ENCODE measurements around the gene FBXO4. TPM values are rescaled to one million over a fixed set of nuclear protein-coding genes. Genes with fewer than 3 reads are reported as not detected.

Gene FBXO4
- total RNA-seq = 12.2 TPM

GRCh38 chr5:41924872-41925554 is at the start of gene FBXO4:
Gene FBXO4, plus strand, starts transcription at chr5:41925281. Its CDS starts 29 bp downstream, at chr5:41925310.
- intact Hi-C loops (cut with DNase I) = loop anchor here (10.0 kb wide), 1 partner anchor 70 kb away; no protein-coding TSS in a partner anchor
- ATAC-seq (peak; percentile 99), DNase-seq (ENCODE audit: low spot score) (peak; percentile 92)

- no peak for DNase-seq (ENCODE audit: low spot score)
- intact Hi-C loops (cut with DNase I) = no loop called here
- ATAC-seq = no peak
These were observed 48.4 kb upstream of the FBXO4 start for GRCh38 chr5:41876678-41877077.

DNA sequence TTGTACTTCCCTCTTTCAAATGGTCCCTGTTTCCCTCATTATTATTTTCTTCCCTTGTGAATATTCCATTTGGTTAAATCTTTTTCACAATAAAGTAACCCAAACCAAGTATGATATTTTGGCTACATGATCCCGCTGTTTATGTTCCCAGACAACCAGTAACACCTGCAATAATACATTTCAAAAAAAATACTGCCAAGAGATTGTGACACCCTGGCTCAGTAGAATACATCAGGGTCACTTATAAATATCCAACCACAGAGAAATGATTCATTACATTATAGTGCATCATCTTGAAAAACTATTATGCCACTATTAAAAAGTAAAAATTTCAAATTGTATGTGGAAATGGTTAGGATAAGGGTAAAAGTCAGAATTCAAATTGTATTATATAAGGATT is 47.7 kb upstream of the FBXO4 start:
- DNase-seq (ENCODE audit: low spot score) (no peak), ATAC-seq (no peak)
- intact Hi-C loops (cut with DNase I) = no loop called here

- intact Hi-C loops (cut with DNase I) = no loop called here
- DNase-seq (ENCODE audit: low spot score) = no peak
- no peak for ATAC-seq
These were observed 46.9 kb upstream of the FBXO4 start for GRCh38 chr5:41878173-41878572.

- DNase-seq (ENCODE audit: low spot score) = no peak
- intact Hi-C loops (cut with DNase I) = no loop called here
- no peak for ATAC-seq
These were observed 46.2 kb upstream of the FBXO4 start for GRCh38 chr5:41878643-41879478.

GRCh38 chr5:41882765-41883164 is 42.3 kb upstream of the FBXO4 start:
- intact Hi-C loops (cut with DNase I) = no loop called here
- DNase-seq (ENCODE audit: low spot score) (no peak), ATAC-seq (no peak)

DNA sequence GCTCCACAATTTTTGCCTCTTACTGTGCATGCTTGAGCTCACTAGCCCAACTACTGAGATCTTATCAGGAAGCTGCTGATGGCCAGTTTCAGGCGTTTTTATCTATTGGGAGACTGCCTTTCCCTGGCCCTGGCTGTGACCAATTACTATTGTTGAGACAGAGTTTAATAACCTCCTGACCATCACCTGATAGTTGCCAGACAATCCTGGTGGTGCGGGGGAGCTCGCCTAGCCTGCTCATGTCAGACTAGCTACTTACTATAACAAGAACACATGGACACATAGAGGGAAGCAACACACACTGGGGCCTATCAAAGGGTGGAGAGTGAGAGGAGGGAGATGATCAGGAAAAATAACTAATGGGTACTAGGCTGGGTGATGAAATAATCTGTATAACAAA is 41.8 kb upstream of the FBXO4 start:
- DNase-seq (ENCODE audit: low spot score) = no peak
- intact Hi-C loops (cut with DNase I) = no loop called here
- no peak for ATAC-seq

GRCh38 chr5:41883936-41884335 is 41.1 kb upstream of the FBXO4 start:
- DNase-seq (ENCODE audit: low spot score) (no peak), ATAC-seq (no peak)
- intact Hi-C loops (cut with DNase I) = no loop called here

DNA sequence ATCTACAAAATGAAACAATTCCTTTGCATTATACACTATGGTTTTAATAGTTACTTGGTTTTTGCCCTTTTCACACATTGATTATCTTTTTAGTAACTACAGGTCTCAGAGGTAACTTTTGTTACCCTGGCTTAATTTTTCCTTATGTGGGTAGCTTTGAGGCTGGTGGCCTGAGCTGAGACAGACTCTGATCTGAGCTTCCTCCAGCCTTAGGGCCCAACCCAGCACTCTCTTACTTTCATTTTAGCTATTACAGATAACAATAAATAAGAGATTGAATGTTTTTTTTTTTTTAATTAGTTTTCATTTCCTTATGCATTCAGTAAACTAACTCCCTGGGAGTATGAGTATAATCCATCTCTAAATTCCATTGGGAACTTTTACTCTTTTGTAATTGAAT is 39.8 kb upstream of the FBXO4 start:
- intact Hi-C loops (cut with DNase I) = no loop called here
- ATAC-seq = no peak
- no peak for DNase-seq (ENCODE audit: low spot score)

DNA sequence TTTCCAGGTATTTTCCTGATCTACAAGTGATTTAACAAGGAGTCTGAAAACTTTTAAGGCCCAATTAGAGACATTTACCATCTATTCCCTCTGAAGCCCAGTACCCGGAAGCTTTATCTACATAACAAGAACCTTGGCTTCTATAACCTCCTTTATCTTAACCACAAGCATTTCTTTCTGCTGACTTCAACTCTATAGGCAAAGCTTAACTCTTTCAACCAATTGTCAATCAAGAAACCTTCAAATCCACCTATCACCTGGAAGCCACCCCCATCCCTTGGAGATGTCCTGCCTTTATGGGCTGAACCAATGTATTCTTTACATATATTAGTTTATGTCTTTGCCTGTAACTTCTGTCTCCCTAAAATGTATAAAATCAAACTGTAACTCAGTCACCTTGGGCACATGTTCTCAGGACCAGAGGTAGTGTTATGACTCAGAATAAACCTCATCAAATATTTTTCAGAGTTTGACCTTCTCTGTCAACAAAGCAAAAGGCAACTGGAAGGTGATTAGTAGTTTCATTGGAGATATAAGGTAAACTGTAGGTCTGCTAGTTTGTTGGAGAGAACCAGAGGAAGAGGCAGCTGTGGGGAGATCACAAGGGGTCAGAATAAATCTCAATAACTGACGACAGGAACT is 33.9 kb upstream of the FBXO4 start:
- ATAC-seq (no peak), DNase-seq (ENCODE audit: low spot score) (no peak)
- intact Hi-C loops (cut with DNase I) = no loop called here

- intact Hi-C loops (cut with DNase I) = no loop called here
These were observed 33.0 kb upstream of the FBXO4 start for GRCh38 chr5:41892031-41892430.

GRCh38 chr5:41893074-41893851 is 31.8 kb upstream of the FBXO4 start:
- intact Hi-C loops (cut with DNase I) = no loop called here
- ATAC-seq (no peak), DNase-seq (ENCODE audit: low spot score) (no peak)

More at GRCh38 chr5:41892031-41892430, 33.0 kb upstream of the FBXO4 start:
- ATAC-seq (no peak), DNase-seq (ENCODE audit: low spot score) (no peak)

- DNase-seq (ENCODE audit: low spot score) (no peak), ATAC-seq (no peak)
- intact Hi-C loops (cut with DNase I) = no loop called here
These were observed 28.9 kb upstream of the FBXO4 start for GRCh38 chr5:41896230-41896629.

- intact Hi-C loops (cut with DNase I) = no loop called here
- DNase-seq (ENCODE audit: low spot score) (no peak), ATAC-seq (no peak)
These were observed 21.6 kb upstream of the FBXO4 start for GRCh38 chr5:41903382-41903891.

GRCh38 chr5:41903892-41904799 is 20.9 kb upstream of the FBXO4 start, which contains the start of gene RIMOC1:
Gene RIMOC1, plus strand, starts transcription at chr5:41904344. Its CDS starts 24 bp downstream, at chr5:41904368.
- ATAC-seq = peak; percentile 100
- intact Hi-C loops (cut with DNase I) = no loop called here
- peak; percentile 99 for DNase-seq (ENCODE audit: low spot score)

GRCh38 chr5:41906151-41906550 is 18.9 kb upstream of the FBXO4 start:
- ATAC-seq (no peak), DNase-seq (ENCODE audit: low spot score) (no peak)
- intact Hi-C loops (cut with DNase I) = no loop called here

GRCh38 chr5:41908374-41909079 is 16.6 kb upstream of the FBXO4 start:
- intact Hi-C loops (cut with DNase I) = no loop called here
- DNase-seq (ENCODE audit: low spot score) = no peak
- no peak for ATAC-seq

Data from sciatic nerve (tissue), 2 donors.